Stimulated activated CD8-positive, alpha-beta memory T cell treated with anti-CD3 and anti-CD28 coated beads, Interleukin-7, amount 100 ng/mL, for 24 hours (primary cell): ENCODE data around the gene PHLPP1.

ENCODE experiments used
- DNase-seq: peaks from one replicate; pipeline ENCODE4 v3.0.0-alpha.2; 2020; ENCODE audit warnings: low read depth

Gene PHLPP1

GRCh38 chr18:62852851-62853250 lies 137.5 kb downstream of the PHLPP1 start:
- DNase-seq: no peak

GRCh38 chr18:62856294-62856693 lies 141.0 kb downstream of the PHLPP1 start:
- no peak for DNase-seq

DNA sequence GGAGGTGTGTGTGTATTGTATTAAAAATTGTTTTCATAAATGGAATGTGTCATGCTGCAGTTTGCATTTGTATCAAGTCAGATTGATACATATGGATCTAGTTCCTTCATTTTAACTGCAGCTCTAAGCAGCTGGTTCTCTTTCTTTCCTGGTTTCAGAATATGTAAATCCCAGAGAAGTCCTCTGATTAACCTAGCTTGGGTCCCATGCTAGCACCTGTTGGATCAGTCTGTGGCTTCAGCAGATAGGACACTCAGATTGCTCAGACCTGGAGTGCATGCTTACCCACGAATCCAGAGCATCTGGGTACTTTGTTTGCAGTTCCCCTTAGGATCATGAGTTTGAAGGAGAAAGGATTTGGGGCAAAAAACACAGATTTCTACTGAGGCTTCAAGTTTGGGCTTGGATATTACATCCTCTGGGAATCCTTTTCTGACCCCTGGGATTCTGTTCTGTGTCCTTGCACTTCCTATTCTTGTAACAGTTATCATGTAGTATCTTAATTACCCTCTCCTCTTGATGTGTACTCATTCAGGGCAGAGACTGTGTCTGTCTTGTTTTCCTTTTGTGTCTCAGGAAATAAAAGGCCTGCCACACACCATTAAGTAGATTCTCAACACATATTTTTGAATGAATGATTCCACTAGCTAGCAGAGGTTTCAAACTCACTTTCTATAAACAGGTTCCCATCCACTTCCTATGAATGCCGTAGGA lies 142.1 kb downstream of the PHLPP1 start:
- DNase-seq: no peak

- DNase-seq: no peak
Observed at GRCh38 chr18:62860062-62860461, 144.7 kb downstream of the PHLPP1 start.

DNA sequence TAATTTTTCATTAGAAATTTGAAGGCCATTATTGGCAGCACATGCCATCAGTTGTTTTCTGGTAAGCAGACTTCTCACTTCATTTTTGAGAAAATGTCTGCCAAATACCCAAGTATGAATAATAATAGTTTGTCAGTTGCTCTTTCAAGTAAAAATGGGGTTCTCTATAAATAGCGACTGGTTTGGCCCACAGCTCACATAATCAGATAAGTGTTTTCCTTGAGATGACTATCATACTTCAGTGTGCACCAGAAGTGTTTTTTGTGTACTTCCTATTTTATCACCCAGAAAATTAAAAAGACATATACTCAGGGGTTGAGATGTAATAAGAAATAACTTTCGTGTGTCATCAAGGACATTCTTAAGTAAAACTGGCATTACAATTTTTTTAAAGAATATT lies 147.1 kb downstream of the PHLPP1 start:
- DNase-seq: no peak

DNA sequence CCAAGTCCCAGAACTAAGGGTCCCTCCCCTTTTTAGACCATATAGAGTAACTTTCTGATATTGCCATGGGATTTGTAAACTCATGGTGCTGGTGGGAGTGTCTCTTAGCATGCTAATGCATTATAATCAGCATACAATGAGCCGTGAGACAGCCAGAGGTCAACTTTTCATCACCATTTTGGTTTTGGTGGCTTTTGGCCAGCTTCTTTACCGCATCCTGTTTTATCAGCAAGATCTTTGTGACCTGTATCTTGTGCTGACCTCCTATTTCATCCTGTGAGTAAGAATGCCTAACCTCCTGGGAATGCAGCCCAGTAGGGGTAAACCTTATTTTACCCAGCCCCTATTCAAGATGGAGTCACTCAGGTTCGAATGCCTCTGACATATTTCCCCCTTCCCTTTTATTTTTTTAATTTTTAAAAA lies 148.2 kb downstream of the PHLPP1 start:
- DNase-seq: no peak

GRCh38 chr18:62865498-62865897 lies 150.2 kb downstream of the PHLPP1 start:
- no peak for DNase-seq

DNA sequence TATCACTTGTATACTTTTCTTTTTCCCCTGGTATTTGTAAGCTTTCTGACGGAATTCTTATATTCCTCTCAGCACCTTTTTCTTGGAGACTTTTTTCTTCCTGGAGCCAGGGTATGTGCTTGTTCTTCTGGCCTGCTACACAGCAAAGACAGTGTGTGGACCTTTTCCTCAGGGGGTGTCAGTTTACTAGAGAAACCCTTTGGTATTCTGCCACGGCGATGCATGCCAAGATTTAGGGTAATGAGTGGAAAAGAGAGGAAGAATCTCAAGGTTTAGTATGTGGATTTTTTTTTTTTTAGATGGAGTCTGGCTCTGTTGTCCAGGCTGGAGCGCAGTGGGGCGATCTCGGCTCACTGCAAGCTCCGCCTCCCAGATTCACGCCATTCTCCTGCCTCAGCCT lies 152.2 kb downstream of the PHLPP1 start:
- DNase-seq: no peak

DNA sequence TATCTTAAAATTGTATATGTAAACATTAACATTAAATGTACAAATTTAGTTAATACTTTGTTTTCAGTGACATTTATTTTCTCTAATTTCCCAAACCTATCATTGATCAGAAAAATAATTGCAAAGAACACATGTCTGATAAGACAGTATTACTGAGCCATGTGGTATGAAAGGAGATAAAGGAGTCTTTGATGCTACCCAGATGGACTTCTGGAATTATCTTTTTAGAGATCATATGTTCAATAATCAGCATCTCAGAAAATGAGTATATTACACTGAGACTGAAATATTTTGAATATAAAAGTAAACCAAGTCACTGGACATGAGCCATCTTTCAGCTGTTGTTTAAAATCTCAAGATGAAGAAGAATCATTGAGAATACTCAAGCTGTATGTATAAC lies 153.3 kb downstream of the PHLPP1 start:
- DNase-seq: no peak

GRCh38 chr18:62870643-62871042 lies 155.3 kb downstream of the PHLPP1 start:
- DNase-seq: no peak

DNA sequence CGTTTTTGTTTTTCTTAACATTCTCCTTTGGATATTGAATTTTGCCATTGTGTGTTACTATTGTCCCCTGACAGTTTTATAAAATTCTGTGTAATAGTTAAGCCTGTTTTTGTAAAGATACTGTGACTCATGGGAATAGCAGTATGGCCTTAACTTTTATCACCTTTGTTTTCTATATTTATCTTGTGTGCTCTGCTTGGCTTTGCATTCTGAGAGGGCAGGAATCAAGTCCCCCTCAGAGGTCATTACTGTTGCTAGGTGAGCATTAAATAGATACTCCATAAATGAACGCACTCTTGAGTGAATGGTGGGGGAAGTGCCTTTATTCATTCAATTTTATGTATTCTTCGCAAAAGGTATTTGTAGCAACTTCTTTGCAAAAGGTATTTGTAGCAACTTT lies 160.0 kb downstream of the PHLPP1 start:
- DNase-seq: no peak

- no peak for DNase-seq
Observed at GRCh38 chr18:62876111-62876510, 160.8 kb downstream of the PHLPP1 start.

- no peak for DNase-seq
Observed at GRCh38 chr18:62876828-62877227, 161.5 kb downstream of the PHLPP1 start.

GRCh38 chr18:62877411-62878221 lies 162.3 kb downstream of the PHLPP1 start:
- DNase-seq: no peak

- no peak for DNase-seq
Observed at GRCh38 chr18:62878305-62878704, 163.0 kb downstream of the PHLPP1 start.

DNA sequence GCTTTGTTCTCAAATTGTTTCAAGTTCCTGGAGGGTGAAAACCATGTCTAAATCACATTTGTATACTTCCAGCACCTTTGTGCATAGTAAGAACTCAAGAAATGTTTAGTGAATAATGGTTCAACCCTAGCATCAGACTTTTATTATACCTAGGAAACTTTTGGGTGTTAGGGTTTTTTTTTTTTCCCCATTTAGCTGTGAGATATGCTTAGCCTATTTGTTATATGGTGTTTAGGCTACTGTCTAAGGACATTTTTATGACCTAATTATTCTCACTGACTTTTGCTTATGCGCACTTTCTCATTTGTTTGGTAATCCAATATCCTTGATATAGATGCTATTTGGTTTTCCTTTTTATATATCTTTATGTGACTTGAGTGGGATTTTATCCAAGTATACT lies 164.7 kb downstream of the PHLPP1 start:
- no peak for DNase-seq

- no peak for DNase-seq
Observed at GRCh38 chr18:62880673-62881364, 165.5 kb downstream of the PHLPP1 start.

- no peak for DNase-seq
Observed at GRCh38 chr18:62881509-62882016, 166.2 kb downstream of the PHLPP1 start.

DNA sequence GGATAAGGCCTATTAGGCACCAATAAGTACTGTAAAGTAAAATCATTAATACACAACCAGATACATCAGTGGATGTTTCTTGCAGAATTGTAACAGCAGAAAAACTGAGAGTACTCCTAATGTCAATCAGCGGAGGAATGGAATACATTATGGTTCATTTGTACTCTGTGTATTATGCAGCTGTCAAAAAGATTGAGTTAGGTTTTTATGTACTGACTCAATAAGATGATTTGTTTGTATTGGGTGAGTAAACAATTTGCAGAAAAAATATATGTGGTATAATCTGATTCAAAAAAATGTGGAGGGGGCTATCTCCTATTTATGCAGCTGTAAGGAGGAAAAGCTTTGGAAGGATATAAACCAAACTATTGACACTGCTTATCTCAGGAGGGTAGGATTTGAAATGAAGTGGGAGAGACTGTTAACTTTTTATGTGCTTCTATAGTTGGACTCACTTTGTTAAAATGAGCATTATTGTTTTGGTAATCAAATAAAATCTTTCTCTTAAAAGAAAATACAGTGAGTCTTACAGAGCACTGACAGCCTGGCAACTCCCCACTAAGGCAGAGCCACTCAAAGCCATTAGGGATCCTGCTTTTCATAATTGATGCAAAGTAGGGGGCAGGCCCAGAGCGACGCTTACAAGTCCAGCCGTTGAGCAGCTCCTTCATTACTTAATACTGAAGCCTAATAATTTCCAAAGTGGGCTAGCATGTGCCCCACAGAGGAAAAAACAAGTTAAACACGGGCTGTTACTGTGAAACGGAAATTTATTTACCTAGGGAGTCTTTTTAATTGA lies 168.8 kb downstream of the PHLPP1 start:
- no peak for DNase-seq

GRCh38 chr18:62885804-62886203 lies 170.5 kb downstream of the PHLPP1 start:
- no peak for DNase-seq

DNA sequence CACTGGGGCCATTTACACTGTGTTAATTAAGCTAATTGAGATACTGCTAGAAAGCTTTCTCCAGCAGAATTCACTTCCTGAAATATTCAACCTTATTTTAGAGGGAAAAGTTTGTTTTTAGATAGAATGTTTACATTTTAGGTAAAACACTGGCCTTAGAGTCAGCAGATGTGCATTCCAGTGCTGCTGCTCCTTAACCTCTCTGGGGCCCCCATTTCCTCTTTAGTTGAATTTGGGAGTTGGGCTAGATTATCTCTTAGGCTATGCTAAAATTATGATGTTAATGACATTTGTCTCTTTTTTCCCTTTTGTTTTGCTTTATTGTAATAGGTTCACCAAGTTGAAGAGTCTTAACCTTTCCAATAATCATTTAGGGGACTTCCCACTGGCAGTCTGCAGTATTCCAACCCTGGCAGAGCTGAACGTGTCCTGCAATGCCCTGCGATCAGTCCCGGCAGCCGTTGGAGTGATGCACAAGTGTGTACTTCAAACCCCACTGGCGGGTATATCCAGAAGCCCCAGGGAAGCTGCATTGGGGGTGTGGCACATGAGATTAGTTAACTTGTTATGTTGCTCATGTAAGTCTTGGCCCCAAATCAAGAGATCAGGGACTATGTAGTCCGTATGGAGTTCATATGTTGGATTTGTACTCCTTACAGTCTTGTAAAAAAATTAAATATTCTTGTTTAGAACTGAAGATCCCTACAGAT lies 179.5 kb downstream of the PHLPP1 start:
- DNase-seq: no peak
